ENCODE data around the gene ARFGEF3. TPM values are rescaled to one million over a fixed set of nuclear protein-coding genes. Genes with fewer than 3 reads are reported as not detected.
"Not testable (repeated sequence)": the region's sequence is repeated elsewhere in the genome, so short reads cannot be mapped to it uniquely, and the experiment has no call there.

ARFGEF3 gene
- total RNA-seq, 1 experiment from 2014 or later = 9.3 TPM

GRCh38 chr6:138347864-138348263 lies 186.1 kb downstream of the ARFGEF3 start:
- Histone ChIP-seq H3K9me3 (replicated peaks) (no peaks in the 10 kb centered on the region), H3K27me3 (no peaks in the 10 kb centered on the region), H3K4me3 (no peak overlapping the region), H3K4me1 (no peaks in the 10 kb centered on the region; the same call in 1 of the 2 replicates), H3K36me3 (no peaks in the 10 kb centered on the region), H3K27ac (no peak overlapping the region)
- no peak for DNase-seq

GRCh38 chr6:138349891-138350290 lies 188.2 kb downstream of the ARFGEF3 start:
- Histone ChIP-seq H3K36me3 (no peaks in the 10 kb centered on the region), H3K4me1 (no peaks in the 10 kb centered on the region; the same call in 1 of the 2 replicates), H3K27me3 (no peaks in the 10 kb centered on the region), H3K4me3 (no peak overlapping the region), H3K9me3 (replicated peaks) (no peaks in the 10 kb centered on the region), H3K27ac (no peak overlapping the region)
- DNase-seq = peak in 1 of 2 experiments; percentile 14

GRCh38 chr6:138357928-138358327 lies 196.2 kb downstream of the ARFGEF3 start:
- no peaks in the 10 kb centered on the region for H3K36me3 ChIP-seq
- no peak overlapping the region for H3K4me3 ChIP-seq
- DNase-seq = no peak
- no peaks in the 10 kb centered on the region for H3K4me1 ChIP-seq
- no peak overlapping the region for H3K27ac ChIP-seq
- no peaks in the 10 kb centered on the region for H3K27me3 ChIP-seq
- no peaks in the 10 kb centered on the region for H3K9me3 ChIP-seq (replicated peaks)

- not testable (repeated sequence) for H3K27ac ChIP-seq; DNase-seq; H3K27me3 ChIP-seq; H3K36me3 ChIP-seq; H3K9me3 ChIP-seq (replicated peaks); H3K4me3 ChIP-seq
- peaks cover 22% of the 10 kb centered on the region for H3K4me1 ChIP-seq
Measured at GRCh38 chr6:138368684-138369083, 206.9 kb downstream of the ARFGEF3 start.

GRCh38 chr6:138370631-138371451 lies 209.1 kb downstream of the ARFGEF3 start:
- Histone ChIP-seq H3K9me3 (replicated peaks) (no peaks in the 10 kb centered on the region; the same call in 1 of the 2 replicates), H3K27ac (peak overlapping the region; percentile 92), H3K27me3 (no peaks in the 10 kb centered on the region), H3K36me3 (no peaks in the 10 kb centered on the region), H3K4me1 (peaks cover 22% of the 10 kb centered on the region), H3K4me3 (no peak overlapping the region)
- DNase-seq = peak in 1 of 2 experiments; percentile 24

GRCh38 chr6:138371452-138371711 lies 209.6 kb downstream of the ARFGEF3 start:
- Histone ChIP-seq H3K27me3 (no peaks in the 10 kb centered on the region), H3K9me3 (replicated peaks) (no peaks in the 10 kb centered on the region; the same call in 1 of the 2 replicates), H3K4me1 (peaks cover 22% of the 10 kb centered on the region), H3K4me3 (peak overlapping the region; percentile 8; the same call in 1 of the 2 replicates), H3K27ac (peak overlapping the region; percentile 92), H3K36me3 (no peaks in the 10 kb centered on the region)
- peak; percentile 26 to 57 for DNase-seq

GRCh38 chr6:138371720-138372119 lies 210.0 kb downstream of the ARFGEF3 start:
- peak; percentile 62 to 85 for DNase-seq
- Histone ChIP-seq H3K36me3 (no peaks in the 10 kb centered on the region), H3K27ac (peak overlapping the region; percentile 92), H3K4me3 (peak overlapping the region; percentile 8; the same call in 1 of the 2 replicates), H3K9me3 (replicated peaks) (no peaks in the 10 kb centered on the region; the same call in 1 of the 2 replicates), H3K4me1 (peaks cover 22% of the 10 kb centered on the region), H3K27me3 (no peaks in the 10 kb centered on the region)

- H3K27me3 ChIP-seq = no peaks in the 10 kb centered on the region
- H3K36me3 ChIP-seq = no peaks in the 10 kb centered on the region
- H3K9me3 ChIP-seq (replicated peaks) = no peaks in the 10 kb centered on the region; the same call in 1 of the 2 replicates
- peaks cover 26% of the 10 kb centered on the region for H3K4me1 ChIP-seq
- H3K27ac ChIP-seq = peak overlapping the region; percentile 92
- no peak overlapping the region for H3K4me3 ChIP-seq
- DNase-seq = peak in 1 of 2 experiments; percentile 38
Measured at GRCh38 chr6:138372711-138373463, 211.1 kb downstream of the ARFGEF3 start.

- no peak for DNase-seq
- H3K27me3 ChIP-seq = no peaks in the 10 kb centered on the region
- H3K4me3 ChIP-seq = no peak overlapping the region
- no peaks in the 10 kb centered on the region for H3K9me3 ChIP-seq (replicated peaks)
- H3K27ac ChIP-seq = no peak overlapping the region
- peaks cover 32% of the 10 kb centered on the region for H3K4me1 ChIP-seq
- no peaks in the 10 kb centered on the region for H3K36me3 ChIP-seq
Measured at GRCh38 chr6:138374230-138374629, 212.5 kb downstream of the ARFGEF3 start.

GRCh38 chr6:138374815-138375214 lies 213.1 kb downstream of the ARFGEF3 start:
- Histone ChIP-seq H3K36me3 (no peaks in the 10 kb centered on the region), H3K27me3 (no peaks in the 10 kb centered on the region), H3K27ac (no peak overlapping the region), H3K4me1 (peaks cover 33% of the 10 kb centered on the region), H3K9me3 (replicated peaks) (no peaks in the 10 kb centered on the region), H3K4me3 (no peak overlapping the region)
- DNase-seq = peak in 1 of 2 experiments; percentile 7

GRCh38 chr6:138377042-138377441 lies 215.3 kb downstream of the ARFGEF3 start:
- Histone ChIP-seq H3K4me1 (peaks cover 18% of the 10 kb centered on the region), H3K27me3 (no peaks in the 10 kb centered on the region), H3K27ac (no peak overlapping the region), H3K36me3 (no peaks in the 10 kb centered on the region), H3K9me3 (replicated peaks) (no peaks in the 10 kb centered on the region), H3K4me3 (no peak overlapping the region)
- DNase-seq = no peak

- H3K9me3 ChIP-seq (replicated peaks) = no peaks in the 10 kb centered on the region
- DNase-seq = peak in 1 of 2 experiments; percentile 47
- no peak within 1 kb of the TSS for H3K27ac ChIP-seq
- H3K27me3 ChIP-seq = no peaks in the 10 kb centered on the region
- H3K4me3 ChIP-seq = no peak within 1 kb of the TSS
- H3K4me1 ChIP-seq = peaks cover 10% of the 10 kb centered on the region
- H3K36me3 ChIP-seq = no peaks in the 10 kb centered on the region
Measured at GRCh38 chr6:138377844-138378243, 216.1 kb downstream of the ARFGEF3 start, which contains the start of gene SMIM28. Gene SMIM28, plus strand, starts transcription at chr6:138377905. Its CDS starts 168 bp downstream, at chr6:138378073.

- H3K27ac ChIP-seq = no peak overlapping the region
- no peaks in the 10 kb centered on the region for H3K9me3 ChIP-seq (replicated peaks)
- peaks cover 12% of the 10 kb centered on the region; the same call in 1 of the 2 replicates for H3K4me1 ChIP-seq
- no peaks in the 10 kb centered on the region for H3K36me3 ChIP-seq
- peak in 1 of 2 experiments; percentile 20 for DNase-seq
- H3K27me3 ChIP-seq = no peaks in the 10 kb centered on the region
- H3K4me3 ChIP-seq = no peak overlapping the region
Measured at GRCh38 chr6:138378463-138378862, 216.7 kb downstream of the ARFGEF3 start.

GRCh38 chr6:138382498-138383265 lies 220.9 kb downstream of the ARFGEF3 start:
- Histone ChIP-seq H3K27me3 (no peaks in the 10 kb centered on the region), H3K4me3 (no peak overlapping the region), H3K36me3 (no peaks in the 10 kb centered on the region), H3K4me1 (peaks cover 19% of the 10 kb centered on the region), H3K9me3 (replicated peaks) (no peaks in the 10 kb centered on the region), H3K27ac (no peak overlapping the region)
- no peak for DNase-seq

Measured in SJCRH30 (cell line).